Naive thymus-derived CD8-positive, alpha-beta T cell (primary cell): ENCODE data around the gene CNR2. TPM values are rescaled to one million over a fixed set of nuclear protein-coding genes. Genes with fewer than 3 reads are reported as not detected.
"Not testable (repeated sequence)": the region's sequence is repeated elsewhere in the genome, so short reads cannot be mapped to it uniquely, and the experiment has no call there.

Experiments used
- ATAC-seq, 2 donors: fragments of 150-1000 bp; cut with Tn5 transposase in 1 of 2; sonication (Bioruptor Pico), chemical (Tn5 transposase) in 1 of 2; 1 replicate in 1 of 2; 2 replicates in 1 of 2; pipeline ENCODE4 v1.10.0; 2021; ENCODE audit warnings: mild to moderate bottlenecking in 2 of 2, moderate library complexity in 2 of 2
- POLR2A ChIA-PET: fragments of 350-600 bp; sonication (Branson Sonifier 250); formaldehyde crosslinking; loops from one replicate; lab custom pipeline; 2021; ENCODE audit warnings: antibody characterized with exemption; lab: Charles Lee
- DNase-seq, 10 donors: peaks; one replicate each; pipeline versions ENCODE4 v3.0.0 to v3.0.0-alpha.2; 2020 to 2022
- H3K27ac Mint-ChIP-seq, 10 donors: one replicate each; pipeline ENCODE4 v1.8.0; 2020 to 2022; ENCODE audit warnings: mild to moderate bottlenecking in 10 of 10, mixed read lengths in 10 of 10, moderate library complexity in 4 of 10, inconsistent platforms in 1 of 10
- H3K27me3 Mint-ChIP-seq, 5 donors: one replicate each; pipeline ENCODE4 v1.8.0; 2021 to 2022; ENCODE audit warnings: mixed read lengths in 5 of 5
- H3K36me3 Mint-ChIP-seq, 3 donors: one replicate each; pipeline ENCODE4 v1.8.0; 2020 to 2022; ENCODE audit warnings: mixed read lengths in 3 of 3, mild to moderate bottlenecking in 2 of 3, inconsistent platforms in 1 of 3
- H3K4me1 Mint-ChIP-seq, 4 donors: one replicate each; pipeline ENCODE4 v1.8.0; 2021 to 2022; ENCODE audit warnings: mixed read lengths in 4 of 4
- H3K4me3 Mint-ChIP-seq, 10 donors: one replicate each; pipeline ENCODE4 v1.8.0; 2020 to 2022; ENCODE audit warnings: mild to moderate bottlenecking in 10 of 10, mixed read lengths in 10 of 10, moderate library complexity in 6 of 10, inconsistent platforms in 1 of 10
- H3K9me3 Mint-ChIP-seq, 9 donors: one replicate each; pipeline ENCODE4 v1.8.0; 2020 to 2022; ENCODE audit warnings: mixed read lengths in 9 of 9, mild to moderate bottlenecking in 3 of 9, inconsistent platforms in 1 of 9, moderate library complexity in 1 of 9
- polyA plus RNA-seq, 3 donors: library from polyadenylated mRNA; unstranded; fragments of 300-500 nt; fragmentation: Illumina TruSeq; gene quantifications; one replicate each; pipeline ENCODE4 v1.2.3, GENCODE V29; 2021
- total RNA-seq, 8 experiments: library from RNA in 2 of 8; stranded (reverse) in 2 of 8; gene quantifications; one replicate each; pipeline ENCODE4 v1.2.3 and lab custom pipeline; 2021 to 2026

Gene CNR2
- total RNA-seq (1 to 10 TPM in 1 of 2 experiments, under 1 TPM in 1; 0.99 to 1.1 TPM), polyA plus RNA-seq (1 to 10 TPM in 1 of 3 donors, under 1 TPM in 2; 0.05 to 3.2 (median 0.57) TPM), total RNA-seq (lab: John Stamatoyannopoulos, UW) (0 to 1.00 (median 0.18) reads per million in 6 experiments)

DNA sequence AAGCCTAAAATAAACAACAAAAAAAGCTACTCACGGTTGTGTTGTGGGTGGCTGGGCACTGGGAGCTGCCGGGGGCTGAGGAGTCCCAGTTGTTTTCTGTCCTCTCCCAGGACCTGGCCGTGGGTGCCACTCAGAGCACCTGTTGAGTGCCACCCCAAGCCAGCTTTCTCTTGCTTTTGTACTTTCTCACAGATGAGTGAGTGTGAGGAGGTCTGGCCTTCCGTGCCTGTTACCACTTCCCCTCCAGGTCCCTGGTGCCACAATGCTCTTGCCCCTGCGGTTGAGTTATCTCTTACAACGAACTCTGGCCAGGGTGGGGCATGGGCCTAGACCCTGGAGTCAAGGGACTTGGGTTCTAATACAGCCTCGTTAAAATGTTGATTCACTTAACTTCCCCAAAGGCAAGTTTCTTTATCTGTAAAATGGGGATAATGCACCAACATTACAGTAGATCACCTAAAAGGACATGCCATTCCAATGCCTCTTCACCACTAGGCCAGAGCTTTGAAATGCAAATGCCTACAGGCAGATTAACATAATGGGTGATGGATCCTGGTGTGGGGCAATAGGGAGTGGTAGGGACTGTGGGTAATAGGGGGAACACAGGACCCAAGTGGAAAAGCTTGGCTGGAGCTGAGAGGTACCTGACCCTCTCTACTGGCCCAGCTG is at the start of gene CNR2:
Gene CNR2 (minus strand): TSS at position 151 of the 669 bp plus-strand sequence. CDS start 37,745 bp downstream, outside the sequence.
- H3K27ac Mint-ChIP-seq: peak within 1 kb of the TSS; percentile 81 to 91 (median 88)

DNA sequence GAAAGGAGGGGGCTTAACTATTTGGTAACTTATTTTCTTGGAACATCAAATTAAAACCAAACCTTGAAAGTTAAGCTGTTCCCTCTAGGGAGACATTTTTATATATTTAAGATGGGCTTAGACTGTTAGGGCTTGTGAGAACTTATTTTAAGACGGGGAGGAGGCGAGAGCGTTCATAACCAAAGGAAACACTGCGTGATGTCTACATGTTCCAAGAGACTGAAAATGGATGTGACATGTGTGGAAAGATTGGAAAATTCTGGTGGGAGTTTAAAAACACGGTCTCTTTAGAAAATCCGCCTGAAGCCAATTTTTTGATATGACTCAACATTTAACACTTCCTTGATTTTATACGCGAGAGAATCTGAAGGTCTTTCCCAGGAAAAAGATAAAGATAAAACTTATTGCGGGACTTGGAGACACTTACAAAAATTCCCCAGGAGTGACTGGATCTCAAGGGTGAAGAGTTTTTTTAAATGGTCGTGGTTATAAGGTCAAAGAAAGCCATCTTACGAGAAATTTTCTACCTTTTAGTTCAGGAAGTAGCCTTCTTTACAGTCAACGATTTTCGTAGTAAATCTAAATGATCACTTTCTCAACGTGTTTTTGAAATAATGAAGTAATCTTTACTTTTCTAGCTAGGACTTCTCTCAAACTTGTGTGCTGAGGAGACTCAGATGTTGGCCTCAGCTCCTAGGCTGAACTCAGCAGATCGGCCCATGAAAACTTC is 47.3 kb upstream of the CNR2 start:
- Mint-ChIP-seq H3K27me3 (no peaks in the 10 kb centered on the region), H3K27ac (peak overlapping the region; percentile 99 to 100 (median 100)), H3K9me3 (no peaks in the 10 kb centered on the region), H3K4me1 (peaks cover 15 to 81% (median 45%) of the 10 kb centered on the region in 4 donors), H3K36me3 (peaks cover 0 to 50% (median 16%) of the 10 kb centered on the region in 3 donors), H3K4me3 (peak overlapping the region; percentile 95 to 100 (median 100))
- ATAC-seq: no peak
- POLR2A ChIA-PET: interaction anchor here (0.6 to 3.3 kb wide), 15 partner anchors 10 to 1272 kb away, joined by 3 to 66 read pairs (median 5); partner anchors contain the start of genes GALE, HMGCL, HNRNPR and PITHD1
- DNase-seq: no peak

More for the DNA sequence above, at the start of gene CNR2:
- Mint-ChIP-seq H3K4me1 (peaks cover 42 to 81% (median 62%) of the 10 kb centered on the region in 4 donors), H3K9me3 (no peaks in the 10 kb centered on the region), H3K27me3 (no peaks in the 10 kb centered on the region), H3K4me3 (peak within 1 kb of the TSS; percentile 32 to 88 (median 64)), H3K36me3 (no peaks in the 10 kb centered on the region)
- DNase-seq (peak in 3 of 10 donors; percentile 25 to 68 (median 39)), ATAC-seq (peak; percentile 34 to 41)
- POLR2A ChIA-PET: interaction anchor here (0.5 to 1.0 kb wide), 4 partner anchors 24 to 100 kb away, joined by 3 to 5 read pairs (median 3); partner anchors contain the start of gene FUCA1

DNA sequence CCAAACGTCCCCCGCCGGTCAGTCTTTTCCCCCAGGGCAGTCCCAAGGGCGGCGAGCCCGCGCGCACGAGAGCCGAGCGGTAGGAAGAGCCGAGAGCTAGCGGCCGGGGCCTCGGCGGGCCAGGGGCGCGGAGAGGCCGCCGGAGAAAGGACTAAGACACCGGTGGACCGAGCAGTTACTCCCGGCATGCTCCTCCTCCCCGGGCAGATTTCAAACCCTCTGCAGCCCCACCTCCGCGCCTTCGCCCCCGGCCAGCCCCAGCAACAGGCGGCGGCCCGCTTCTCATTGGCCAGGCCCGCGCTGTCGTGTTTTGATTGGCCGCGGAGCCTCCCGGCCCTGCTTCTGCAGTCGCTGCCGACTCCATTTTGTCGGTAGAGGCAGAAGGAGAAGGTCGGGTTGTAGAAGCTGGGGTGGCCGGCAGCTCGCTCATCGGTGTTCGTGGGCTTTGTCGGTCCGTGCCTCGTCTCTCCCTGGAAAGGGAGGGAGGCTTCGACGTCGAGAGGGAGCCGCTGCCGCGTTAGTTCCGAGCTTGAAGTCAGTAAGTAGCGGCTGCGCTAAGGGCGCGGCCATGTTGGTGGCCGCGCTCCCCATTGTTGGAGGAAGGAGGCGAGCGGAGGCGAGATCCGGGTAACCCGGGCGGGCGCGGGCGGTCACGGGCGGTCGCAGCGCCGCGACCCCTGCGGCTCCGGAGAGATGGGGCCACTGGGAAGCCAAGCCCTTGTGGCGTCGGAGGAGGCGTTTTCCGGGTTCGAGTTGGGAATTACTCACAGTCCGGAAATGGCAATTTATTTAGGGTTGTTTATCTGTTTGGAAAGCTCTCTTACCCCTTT is 46.5 kb upstream of the CNR2 start, which contains the start of gene PNRC2:
Gene PNRC2 (plus strand): TSS at position 368 of the 830 bp plus-strand sequence. CDS start 1,630 bp downstream, outside the sequence.
- H3K9me3 Mint-ChIP-seq: no peaks in the 10 kb centered on the region
- no peaks in the 10 kb centered on the region for H3K27me3 Mint-ChIP-seq
- H3K36me3 Mint-ChIP-seq: peaks cover 0 to 42% (median 16%) of the 10 kb centered on the region in 3 donors
- ATAC-seq (peak; percentile 83 to 86), DNase-seq (peak; percentile 93 to 97 (median 96))
- H3K4me1 Mint-ChIP-seq: peaks cover 13 to 80% (median 45%) of the 10 kb centered on the region in 4 donors
- H3K27ac Mint-ChIP-seq: peak within 1 kb of the TSS; percentile 99 to 100 (median 100)
- POLR2A ChIA-PET: interaction anchor here (0.5 to 3.3 kb wide), 16 partner anchors 10 to 1273 kb away, joined by 3 to 66 read pairs (median 4); partner anchors contain the start of genes GALE, HMGCL, HNRNPR and PITHD1
- H3K4me3 Mint-ChIP-seq: peak within 1 kb of the TSS; percentile 95 to 100 (median 100)

DNA sequence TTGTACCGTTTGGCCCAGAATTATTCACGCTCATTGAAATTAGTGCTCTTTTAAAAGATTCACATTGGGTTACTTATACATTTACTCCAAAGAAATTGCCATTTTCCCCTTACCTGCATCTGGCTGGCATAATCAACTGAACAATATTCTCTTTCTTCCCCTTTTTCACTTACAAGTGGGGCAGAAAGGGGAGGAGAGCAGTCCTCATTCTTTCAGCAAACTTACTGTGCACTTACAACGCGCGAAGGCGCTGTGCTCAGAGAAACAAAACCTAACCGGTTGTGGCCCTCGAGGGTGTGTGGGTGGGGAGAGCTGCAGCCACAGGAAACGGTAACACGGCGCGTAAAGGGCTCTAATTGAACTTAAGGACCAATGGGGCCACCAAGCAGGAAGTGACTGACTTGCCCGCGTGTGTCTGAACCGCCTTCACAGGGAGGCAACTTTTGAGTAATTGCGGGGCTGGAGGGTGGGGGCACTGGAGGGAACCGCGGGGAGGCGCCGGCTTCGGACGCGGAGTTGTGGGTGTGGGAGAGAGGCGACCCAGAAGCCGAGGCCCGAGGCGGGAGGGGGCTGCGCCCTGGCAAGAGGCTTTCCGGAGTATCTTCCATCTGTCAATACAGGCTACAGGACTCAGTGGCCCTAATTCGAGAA is 45.8 kb upstream of the CNR2 start:
- Mint-ChIP-seq H3K27me3 (no peaks in the 10 kb centered on the region), H3K27ac (peak overlapping the region; percentile 99 to 100 (median 100)), H3K4me1 (peaks cover 13 to 78% (median 47%) of the 10 kb centered on the region in 4 donors), H3K4me3 (peak overlapping the region; percentile 95 to 100 (median 100)), H3K9me3 (no peaks in the 10 kb centered on the region), H3K36me3 (peaks cover 0 to 35% (median 14%) of the 10 kb centered on the region in 3 donors)
- DNase-seq: peak; percentile 75 to 96 (median 92)
- POLR2A ChIA-PET: interaction anchor here (0.9 to 3.3 kb wide), 10 partner anchors 9 to 615 kb away, joined by 3 to 66 read pairs (median 5); partner anchors contain the start of genes HMGCL, HNRNPR, PITHD1 and SRSF10
- peak; percentile 80 to 86 for ATAC-seq

DNA sequence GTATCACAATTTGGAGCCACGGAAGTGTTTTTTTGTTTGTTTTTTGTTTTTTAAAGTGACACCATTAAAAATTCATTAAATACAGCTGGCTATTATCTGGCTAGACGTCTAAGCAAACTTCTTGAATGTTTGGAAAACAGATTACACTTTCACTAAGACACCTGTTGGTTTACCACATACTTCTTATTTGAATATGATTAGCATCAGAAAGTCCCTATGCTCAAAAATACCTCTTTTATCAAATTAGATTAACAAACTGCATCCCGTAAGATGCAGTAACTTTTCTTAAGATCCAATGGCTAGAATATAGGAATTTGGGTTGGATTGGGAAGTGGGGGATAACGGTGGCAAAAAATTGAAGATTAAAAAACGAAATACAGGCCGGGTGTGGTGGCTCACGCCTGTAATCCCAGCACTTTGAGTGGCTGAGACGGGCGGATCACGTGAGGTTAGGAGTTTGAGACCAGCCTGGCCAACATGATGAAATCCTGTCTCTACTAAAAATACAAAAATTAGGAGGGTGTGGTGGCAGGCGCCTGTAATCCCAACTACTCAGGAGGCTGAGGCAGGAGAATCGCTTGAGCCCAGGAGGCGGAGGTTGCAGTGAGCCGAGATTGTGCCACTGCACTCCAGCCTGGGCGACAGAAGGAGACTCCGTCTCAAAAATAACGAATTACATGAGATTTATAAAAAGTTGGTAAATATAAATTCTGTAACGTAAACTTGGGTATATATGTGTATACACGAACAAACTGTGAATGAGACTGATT is 45.1 kb upstream of the CNR2 start:
- Mint-ChIP-seq H3K36me3 (peaks cover 0 to 28% (median 11%) of the 10 kb centered on the region in 3 donors), H3K27ac (peak overlapping the region; percentile 99 to 100 (median 100)), H3K4me1 (peaks cover 13 to 72% (median 47%) of the 10 kb centered on the region in 4 donors), H3K4me3 (peak overlapping the region; percentile 95 to 100 (median 100))
- not testable (repeated sequence) for ATAC-seq, H3K9me3 Mint-ChIP-seq, H3K27me3 Mint-ChIP-seq, DNase-seq
- POLR2A ChIA-PET: interaction anchor here (1.4 to 3.3 kb wide), 5 partner anchors 9 to 133 kb away, joined by 3 to 66 read pairs (median 11); partner anchors contain the start of genes HMGCL and SRSF10

DNA sequence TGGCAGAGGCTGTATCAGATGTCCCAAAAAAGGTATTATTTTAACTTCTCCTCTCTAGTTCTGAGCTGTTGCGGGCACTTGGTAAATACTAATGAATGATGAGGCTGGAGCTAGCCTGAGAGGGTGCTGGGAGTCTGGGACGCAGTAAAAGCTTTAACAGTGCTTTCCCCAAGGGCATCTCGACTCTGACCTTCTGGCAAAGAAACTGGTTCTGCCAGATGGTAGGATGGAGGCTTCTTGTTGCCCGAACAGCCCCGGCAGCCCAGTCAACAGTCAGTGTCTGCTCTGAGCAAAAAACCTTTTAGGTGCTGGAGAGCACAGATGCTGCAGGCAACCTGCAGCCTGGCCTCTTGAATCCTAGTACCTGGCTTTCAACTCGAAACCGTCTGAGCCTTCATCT is 43.9 kb upstream of the CNR2 start:
- Mint-ChIP-seq H3K4me3 (peak overlapping the region in 7 of 10 donors; percentile 12 to 74 (median 54)), H3K27me3 (no peaks in the 10 kb centered on the region), H3K9me3 (no peaks in the 10 kb centered on the region), H3K4me1 (peaks cover 12 to 64% (median 46%) of the 10 kb centered on the region in 4 donors), H3K36me3 (peaks cover 0 to 20% (median 11%) of the 10 kb centered on the region in 3 donors), H3K27ac (peak overlapping the region in 9 of 10 donors; percentile 49 to 100 (median 100))
- ATAC-seq (no peak), DNase-seq (no peak)
- POLR2A ChIA-PET: interaction anchor here (0.7 to 3.1 kb wide), 4 partner anchors 23 to 672 kb away, joined by 4 to 11 read pairs (median 6); partner anchors contain the start of genes PITHD1 and SRSF10

DNA sequence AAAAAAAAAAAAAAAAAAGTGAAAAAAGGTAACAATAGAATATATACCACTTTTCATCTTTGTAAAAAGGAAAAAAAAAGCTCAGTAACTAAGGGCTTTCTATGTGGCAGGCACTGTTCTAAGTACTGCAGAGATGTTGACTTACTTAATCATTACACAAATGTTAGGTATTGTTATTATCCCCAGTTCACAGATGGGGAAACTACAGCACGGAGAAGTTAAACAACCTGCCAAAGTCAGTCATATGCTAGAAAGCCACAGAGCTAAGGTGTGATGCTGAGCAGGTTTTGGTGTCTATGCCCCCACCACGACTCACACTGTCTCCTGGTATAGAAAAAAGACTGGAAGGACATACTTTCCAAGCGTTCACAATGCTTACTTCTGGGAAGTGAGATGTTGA is 39.9 kb upstream of the CNR2 start:
- ATAC-seq (no peak), DNase-seq (no peak)
- POLR2A ChIA-PET: no interaction called here
- no peaks in the 10 kb centered on the region for H3K9me3 Mint-ChIP-seq
- H3K27me3 Mint-ChIP-seq: no peaks in the 10 kb centered on the region
- peak overlapping the region in 2 of 10 donors; percentile 48 to 81 for H3K27ac Mint-ChIP-seq
- H3K4me3 Mint-ChIP-seq: no peak overlapping the region
- peaks cover under 1 to 35% (median 17%) of the 10 kb centered on the region in 4 donors for H3K4me1 Mint-ChIP-seq
- no peaks in the 10 kb centered on the region for H3K36me3 Mint-ChIP-seq

DNA sequence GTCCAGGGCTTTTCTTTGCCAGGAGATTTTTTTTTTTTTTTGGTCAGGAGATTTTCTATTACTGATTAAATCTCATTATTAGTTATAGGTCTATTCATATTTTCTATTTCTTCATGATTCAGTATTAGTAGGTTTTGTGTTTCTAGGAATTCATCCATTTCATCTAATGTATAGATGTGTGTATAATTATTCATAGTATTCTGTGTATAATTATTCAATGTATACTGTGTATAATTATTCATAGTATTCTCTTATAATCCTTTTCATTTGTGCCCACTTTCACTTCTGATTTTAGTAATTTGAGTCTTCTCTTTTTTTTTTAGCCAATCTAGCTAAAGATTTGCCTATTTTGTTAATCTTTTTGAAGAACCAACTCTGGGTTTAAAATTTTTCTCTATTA is 34.2 kb upstream of the CNR2 start:
- Mint-ChIP-seq H3K27me3 (peaks cover 0 to 2% (median 0%) of the 10 kb centered on the region in 5 donors), H3K36me3 (peaks cover 0 to 11% (median 8%) of the 10 kb centered on the region in 3 donors), H3K4me3 (no peak overlapping the region), H3K4me1 (peaks cover 0 to 7% (median 0%) of the 10 kb centered on the region in 4 donors), H3K27ac (no peak overlapping the region), H3K9me3 (peaks cover 0 to 15% (median 5%) of the 10 kb centered on the region in 9 donors)
- no peak for ATAC-seq
- POLR2A ChIA-PET: no interaction called here
- no peak for DNase-seq

DNA sequence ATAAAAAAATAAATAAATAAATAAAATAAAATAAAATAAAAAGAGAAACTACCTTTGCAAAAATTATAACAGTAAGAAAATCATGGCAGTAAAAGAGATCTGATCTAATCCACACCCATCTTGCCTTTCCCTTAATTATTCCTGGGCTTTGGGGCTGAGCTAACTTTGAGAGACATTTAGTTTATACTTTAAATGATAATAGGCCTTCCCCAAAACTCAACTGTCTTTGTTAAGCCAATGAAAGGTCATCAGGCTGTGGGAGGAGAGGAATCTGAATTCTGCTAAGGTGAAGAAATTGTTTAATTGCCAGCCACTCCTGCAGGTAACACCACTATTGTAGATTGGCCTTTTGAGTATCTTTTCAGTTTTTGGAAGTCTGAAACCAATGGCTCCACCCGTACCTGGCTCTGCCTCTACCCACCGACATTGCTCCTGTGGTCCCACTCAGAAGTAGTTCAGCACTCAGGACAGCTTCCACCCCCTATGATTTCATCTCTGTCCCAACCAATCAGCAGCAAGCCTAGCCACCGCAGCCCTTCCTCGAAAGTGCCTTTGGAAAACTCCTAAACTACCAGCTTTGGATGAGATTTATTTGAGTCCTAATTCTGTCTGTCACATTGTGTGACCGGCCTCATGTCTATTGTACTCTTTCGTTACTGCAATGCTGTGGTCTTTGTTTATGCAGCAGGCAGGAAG is 23.5 kb upstream of the CNR2 start:
- Mint-ChIP-seq H3K4me1 (peaks cover 0 to 7% (median 0%) of the 10 kb centered on the region in 4 donors), H3K4me3 (no peak overlapping the region), H3K9me3 (no peaks in the 10 kb centered on the region), H3K27ac (no peak overlapping the region), H3K36me3 (no peaks in the 10 kb centered on the region), H3K27me3 (peaks cover 0 to 2% (median 0%) of the 10 kb centered on the region in 5 donors)
- POLR2A ChIA-PET: no interaction called here
- ATAC-seq (no peak), DNase-seq (no peak)

DNA sequence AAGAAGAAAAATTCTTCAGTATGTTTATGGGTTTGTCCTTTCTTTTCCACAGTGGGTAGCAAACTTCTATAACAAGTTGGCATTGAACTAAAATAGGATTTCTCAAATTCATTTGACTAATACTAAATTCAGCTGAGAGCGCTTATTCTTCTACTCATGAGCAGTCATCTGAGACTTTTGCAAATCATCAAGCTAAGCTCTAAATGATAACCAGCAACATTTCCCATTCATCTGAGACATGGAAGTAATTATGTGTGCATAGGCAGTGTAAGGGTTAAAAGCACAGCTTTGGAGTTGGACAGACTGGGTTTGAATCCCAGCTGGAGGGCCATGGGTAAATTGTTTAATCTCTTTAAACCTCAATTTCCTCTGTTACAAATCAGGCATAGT is 18.3 kb upstream of the CNR2 start:
- Mint-ChIP-seq H3K27me3 (no peaks in the 10 kb centered on the region), H3K4me1 (peaks cover 0 to 18% (median 0%) of the 10 kb centered on the region in 4 donors), H3K4me3 (peak overlapping the region in 1 of 10 donors; percentile 48), H3K27ac (peak overlapping the region in 2 of 10 donors; percentile 54 to 60), H3K36me3 (no peaks in the 10 kb centered on the region), H3K9me3 (no peaks in the 10 kb centered on the region)
- no peak for DNase-seq
- ATAC-seq: no peak
- POLR2A ChIA-PET: interaction anchor here (0.6 to 0.9 kb wide), 2 partner anchors 11 to 693 kb away, joined by 3 to 4 read pairs; no protein-coding TSS in a partner anchor
